ENCODE results near the gene ZC3HAV1. TPM values are rescaled to one million over a fixed set of nuclear protein-coding genes. Genes with fewer than 3 reads are reported as not detected.
A peak's percentile ranks its signal among the peaks of the same experiment; 100 is the strongest.
"Not testable (repeated sequence)": the region's sequence is repeated elsewhere in the genome, so short reads cannot be mapped to it uniquely, and the experiment has no call there.

Gene ZC3HAV1
- total RNA-seq = 35.0 TPM
- long read RNA-seq, full-length matches to known transcripts = 3 of 35 reads
- long read RNA-seq, partial matches to known transcripts = 15 of 35 reads
- long read RNA-seq, other reads (novel, unspliced or antisense) = 17 of 35 reads

DNA sequence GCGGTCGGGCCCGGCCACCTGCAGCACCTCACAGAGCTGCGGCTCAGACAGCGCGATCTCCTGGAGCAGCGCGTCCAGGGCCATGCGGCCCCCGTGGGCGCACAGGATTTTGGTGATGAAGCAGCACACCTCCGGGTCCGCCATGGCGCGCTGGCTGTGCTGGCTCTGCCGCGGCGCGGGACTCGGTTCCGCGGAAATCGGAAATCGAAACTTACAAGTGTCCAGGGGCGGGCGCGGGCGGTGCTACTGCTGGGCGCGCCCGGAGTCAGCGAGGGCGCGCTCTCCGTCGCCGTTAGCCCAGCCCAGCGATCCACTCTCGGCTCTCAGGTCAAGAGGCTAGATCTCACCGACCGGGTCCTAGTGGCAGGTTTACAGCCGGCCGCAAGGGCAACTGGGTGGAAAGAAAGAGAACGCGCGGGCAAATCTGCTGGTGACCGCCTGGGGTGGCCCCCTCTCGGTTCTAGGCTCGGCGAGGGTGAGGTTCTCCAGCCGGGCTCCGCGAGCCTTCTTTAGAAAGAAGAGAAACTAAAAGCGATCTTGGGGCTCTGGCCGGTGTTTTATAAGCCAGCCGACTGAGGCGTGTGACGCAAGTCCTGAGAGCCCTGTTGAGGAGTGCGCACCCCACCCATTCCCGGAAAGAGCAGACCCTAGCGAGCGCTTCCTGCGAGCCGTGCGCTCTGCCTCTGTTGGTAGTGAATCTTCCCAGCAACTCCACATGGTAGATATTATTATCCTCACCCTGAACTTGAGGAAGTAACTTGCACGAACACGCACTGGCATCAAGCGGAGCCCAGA lies at the start of gene ZC3HAV1:
ZC3HAV1 (minus strand) TSS at position 533 of the 795 bp plus-strand sequence; CDS start at position 144, 389 bp downstream.
- peak; percentile 95 for DNase-seq (ENCODE audit: low spot score)

- DNase-seq (ENCODE audit: low spot score) = no peak
Measured at GRCh38 chr7:139153832-139154231, 44.3 kb upstream of the ZC3HAV1 start.

DNA sequence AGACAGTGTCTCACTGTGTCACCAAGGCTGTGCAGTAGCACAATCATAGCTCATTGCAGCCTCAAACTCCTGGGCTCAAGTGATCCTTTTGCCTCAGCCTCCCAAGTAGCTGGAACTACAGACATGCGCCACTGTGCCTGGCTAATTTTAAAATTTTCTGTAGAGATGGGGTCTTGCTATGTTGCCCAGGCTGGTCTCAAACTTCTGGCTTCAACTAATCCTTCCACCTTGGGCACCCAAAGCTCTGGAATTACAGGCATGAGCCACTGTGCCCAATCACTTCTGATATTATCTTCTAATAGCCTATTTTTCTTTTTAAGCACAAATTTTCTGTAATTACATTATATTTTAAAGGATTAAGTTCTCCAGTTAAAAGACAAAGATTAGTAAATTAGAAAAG lies 42.6 kb upstream of the ZC3HAV1 start:
- DNase-seq (ENCODE audit: low spot score) = no peak

- DNase-seq (ENCODE audit: low spot score) = no peak
Measured at GRCh38 chr7:139139150-139139549, 29.6 kb upstream of the ZC3HAV1 start.

GRCh38 chr7:139133335-139134139 lies 24.0 kb upstream of the ZC3HAV1 start:
- peak; percentile 96 for DNase-seq (ENCODE audit: low spot score)

DNA sequence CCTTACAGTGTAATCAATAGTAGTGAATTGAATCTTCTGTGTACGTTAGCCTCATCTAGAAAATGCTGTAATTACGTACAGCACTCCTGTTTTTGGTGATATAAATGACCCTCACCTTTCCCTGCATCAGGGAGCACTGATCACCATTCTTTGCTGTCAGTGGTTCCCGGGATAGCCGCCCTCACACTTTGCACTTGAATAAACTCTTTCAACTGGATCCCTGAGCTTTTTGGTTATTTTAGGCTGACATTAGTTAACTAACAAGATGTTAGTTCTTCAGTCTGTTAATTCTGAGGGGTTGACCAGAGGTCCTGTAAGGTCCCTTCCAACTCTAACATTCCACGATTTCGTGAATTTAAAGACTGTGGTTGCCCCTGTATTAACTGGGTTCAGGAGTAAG lies 23.4 kb upstream of the ZC3HAV1 start:
- DNase-seq (ENCODE audit: low spot score) = no peak

- no peak for DNase-seq (ENCODE audit: low spot score)
Measured at GRCh38 chr7:139131601-139132041, 22.1 kb upstream of the ZC3HAV1 start.

DNA sequence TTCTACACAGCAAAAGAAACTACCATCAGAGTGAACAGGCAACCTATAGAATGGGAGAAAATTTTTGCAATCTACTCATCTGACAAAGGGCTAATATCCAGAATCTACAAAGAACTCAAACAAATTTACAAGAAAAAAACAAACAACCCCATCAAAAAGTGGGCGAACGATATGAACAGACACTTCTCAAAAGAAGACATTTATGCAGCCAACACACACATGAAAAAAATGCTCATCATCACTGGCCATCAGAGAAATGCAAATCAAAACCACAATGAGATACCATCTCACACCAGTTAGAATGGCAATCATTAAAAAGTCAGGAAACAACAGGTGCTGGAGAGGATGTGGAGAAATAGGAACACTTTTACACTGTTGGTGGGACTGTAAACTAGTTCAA lies 20.3 kb upstream of the ZC3HAV1 start:
- DNase-seq (ENCODE audit: low spot score) = not testable (repeated sequence)

DNA sequence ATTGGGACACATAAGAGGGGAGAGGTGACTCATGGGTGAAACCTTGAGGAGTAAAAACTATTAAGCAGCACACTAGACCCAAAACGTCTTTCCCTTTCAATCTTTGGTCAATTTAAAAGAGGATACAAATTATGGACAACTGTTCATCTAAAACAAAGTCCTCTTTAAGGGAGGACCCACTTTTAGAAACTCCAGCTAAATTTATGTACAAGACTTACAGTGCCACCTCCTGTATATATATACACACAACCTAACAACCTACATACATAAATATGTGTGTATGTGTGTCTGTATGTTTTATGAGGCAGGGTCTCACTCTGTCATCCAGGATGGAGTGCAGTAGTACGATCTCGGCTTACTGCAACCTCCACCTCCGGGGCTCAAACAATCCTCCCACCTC lies 18.1 kb upstream of the ZC3HAV1 start:
- no peak for DNase-seq (ENCODE audit: low spot score)

- DNase-seq (ENCODE audit: low spot score) = no peak
Measured at GRCh38 chr7:139125657-139126056, 16.1 kb upstream of the ZC3HAV1 start.

GRCh38 chr7:139124995-139125394 lies 15.5 kb upstream of the ZC3HAV1 start:
- not testable (repeated sequence) for DNase-seq (ENCODE audit: low spot score)

DNA sequence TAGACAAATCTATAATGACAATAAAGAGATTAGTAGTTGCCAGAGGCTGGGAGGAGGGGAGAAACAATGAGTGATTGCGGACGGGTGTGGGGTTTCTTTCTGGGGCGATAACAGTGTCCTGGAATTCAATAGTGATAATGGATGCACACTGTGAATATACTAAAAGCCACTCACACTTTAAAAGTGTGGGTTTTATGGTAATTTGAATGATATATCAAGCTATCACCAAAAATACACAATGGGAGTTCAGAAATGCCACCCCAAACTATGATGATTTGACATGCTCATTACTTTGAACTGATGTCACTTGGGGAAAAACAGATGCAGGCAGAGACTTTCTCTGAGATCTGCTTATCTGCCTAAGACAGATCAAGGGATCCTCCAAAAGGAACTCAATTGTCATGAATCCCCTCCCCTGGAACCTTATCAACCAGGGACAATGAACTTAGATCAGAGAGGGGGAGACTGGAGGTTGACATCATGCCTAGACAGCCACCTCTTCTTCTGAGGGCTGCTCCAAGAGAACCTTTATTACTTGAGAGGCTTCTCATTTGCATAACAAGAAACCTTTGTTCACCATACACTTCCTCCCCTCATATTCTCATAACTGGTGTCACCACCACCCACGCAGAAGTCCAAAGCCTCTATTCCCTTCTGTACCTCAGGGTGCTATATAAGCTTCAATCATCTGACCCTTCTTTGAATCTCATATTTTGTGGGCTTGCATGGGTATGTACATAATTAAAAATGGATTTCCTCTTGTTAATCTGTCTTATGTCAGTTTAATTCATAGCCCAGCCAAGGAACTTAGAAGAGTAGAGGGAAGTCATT lies 14.8 kb upstream of the ZC3HAV1 start:
- DNase-seq (ENCODE audit: low spot score) = no peak

GRCh38 chr7:139119486-139119849 lies 9.9 kb upstream of the ZC3HAV1 start:
- DNase-seq (ENCODE audit: low spot score) = no peak

DNA sequence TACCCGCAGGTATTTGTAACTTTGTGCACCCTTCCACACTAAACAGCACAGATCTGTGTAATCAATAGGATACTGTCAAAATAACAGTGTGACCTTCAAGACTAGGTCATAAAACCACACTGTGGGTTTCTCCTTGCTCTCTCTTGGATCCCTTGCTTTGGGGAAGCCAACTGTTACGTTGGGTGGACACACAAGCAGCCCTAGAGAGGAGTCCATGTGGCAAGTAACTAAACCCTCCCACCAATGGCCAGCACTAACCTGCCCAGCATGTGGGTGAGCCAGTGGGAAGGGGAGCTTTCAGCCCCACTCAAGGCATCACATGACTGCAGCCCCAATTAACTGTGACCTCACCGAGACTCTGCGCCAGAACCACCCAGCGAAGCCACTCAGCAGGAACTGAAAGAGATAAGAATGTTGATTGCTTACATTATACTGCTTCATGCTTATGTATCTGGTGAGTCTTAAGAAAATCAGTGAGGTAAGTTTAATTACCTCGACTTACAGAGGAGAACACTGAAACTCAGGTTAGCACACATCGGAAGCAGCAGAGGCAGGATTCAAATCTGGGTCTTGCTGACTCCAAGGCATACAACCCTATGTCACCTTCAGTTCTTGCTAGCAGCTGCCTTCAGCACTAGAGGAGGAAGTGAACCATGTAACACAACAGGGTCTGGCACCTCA lies 9.4 kb upstream of the ZC3HAV1 start:
- DNase-seq (ENCODE audit: low spot score) = no peak

GRCh38 chr7:139118234-139118804 lies 8.8 kb upstream of the ZC3HAV1 start:
- DNase-seq (ENCODE audit: low spot score) = no peak

GRCh38 chr7:139117599-139118233 lies 8.2 kb upstream of the ZC3HAV1 start:
- DNase-seq (ENCODE audit: low spot score) = no peak

DNA sequence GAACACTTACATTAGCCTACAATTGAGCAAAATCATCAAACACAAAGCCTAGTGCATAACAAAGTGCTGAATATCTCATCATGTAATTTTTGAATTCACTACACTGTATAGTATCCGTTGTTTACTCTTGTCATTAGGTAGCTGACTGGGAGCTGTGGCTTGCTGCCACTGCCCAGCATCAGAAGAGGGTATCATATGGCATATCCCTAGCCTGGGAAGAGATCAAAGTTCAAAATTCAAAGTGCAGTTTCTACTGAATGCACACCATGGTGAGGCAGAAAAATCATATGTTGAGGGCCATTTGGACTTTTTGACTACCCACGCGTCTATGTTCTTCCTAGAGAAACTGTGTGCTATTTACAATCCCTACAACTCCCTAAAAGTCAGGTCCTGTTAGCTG lies 7.5 kb upstream of the ZC3HAV1 start:
- no peak for DNase-seq (ENCODE audit: low spot score)

GRCh38 chr7:139115104-139115503 lies 5.6 kb upstream of the ZC3HAV1 start:
- no peak for DNase-seq (ENCODE audit: low spot score)

- no peak for DNase-seq (ENCODE audit: low spot score)
Measured at GRCh38 chr7:139114585-139114984, 5.1 kb upstream of the ZC3HAV1 start.

GRCh38 chr7:139114018-139114417 lies 4.5 kb upstream of the ZC3HAV1 start:
- no peak for DNase-seq (ENCODE audit: low spot score)

Data from mesenteric fat pad (tissue), 1 donor.